Epithelial cell of prostate (primary cell): Measurements from ENCODE around the gene POLE.

ENCODE experiments used
- DNase-seq: peaks from one replicate; pipeline ENCODE4 v3.0.0-alpha.2; 2011; ENCODE audit warnings: low read depth, low spot score
- H3K27ac ChIP-seq: fragments of 450-650 bp; 2 replicates; pipeline ENCODE4 v1.5.1; 2017; ENCODE audit warnings: mild to moderate bottlenecking

The POLE gene

DNA sequence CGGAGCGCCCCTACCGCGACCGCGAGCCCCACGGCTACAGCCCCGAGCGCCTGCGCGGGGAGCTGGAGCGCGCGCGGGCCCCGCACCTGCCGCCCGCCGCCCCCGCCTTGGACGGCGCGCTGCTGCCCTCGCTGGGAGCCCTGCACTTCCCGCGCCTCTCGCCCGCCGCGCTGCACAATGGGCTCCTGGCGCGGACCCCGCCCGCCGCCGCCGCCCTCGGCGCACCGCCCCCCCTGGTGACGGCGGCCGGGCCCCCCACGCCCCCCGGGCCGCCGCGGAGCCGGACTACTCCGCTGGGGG lies 103.8 kb downstream of the POLE start:
- no peak overlapping the region for H3K27ac ChIP-seq
- no peak for DNase-seq

DNA sequence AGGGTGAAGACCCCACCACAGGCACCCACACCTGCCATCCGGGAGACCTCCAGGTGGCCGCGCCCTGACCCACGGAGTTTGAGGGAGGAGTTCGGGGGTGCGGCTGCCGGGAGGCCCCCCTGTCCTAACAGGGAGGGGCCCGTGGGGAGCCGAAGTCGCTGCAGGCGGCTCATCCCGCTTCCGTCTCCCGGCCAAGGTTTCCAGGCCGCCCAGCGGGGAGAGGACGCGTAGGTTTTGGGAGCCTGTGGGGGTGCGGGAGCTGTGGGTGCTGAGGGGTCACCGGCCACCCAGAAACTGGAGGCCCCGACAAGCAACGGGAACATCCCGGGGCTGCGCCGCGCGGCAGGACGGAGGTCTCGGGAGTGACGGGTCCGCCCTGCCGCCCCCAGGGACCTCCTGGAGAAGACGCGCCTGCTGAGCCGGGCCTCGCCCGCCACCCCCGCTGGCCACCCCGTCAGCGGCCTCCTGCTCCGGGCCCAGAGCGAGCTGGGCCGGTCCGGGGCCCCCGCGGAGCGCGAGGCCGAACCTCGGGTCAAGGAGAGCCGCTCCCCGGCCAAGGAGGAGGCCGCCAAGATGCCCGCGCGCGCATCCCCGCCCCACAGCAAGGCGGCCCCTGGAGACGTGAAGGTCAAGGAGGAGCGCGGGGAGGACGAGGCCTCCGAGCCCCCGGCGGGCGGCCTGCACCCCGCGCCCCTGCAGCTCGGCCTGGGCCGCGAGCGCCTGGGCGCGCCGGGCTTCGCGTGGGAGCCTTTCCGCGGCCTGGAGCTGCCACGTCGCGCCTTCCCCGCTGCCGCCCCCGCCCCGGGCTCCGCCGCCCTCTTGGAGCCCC lies 104.3 kb downstream of the POLE start:
- no peak for DNase-seq
- H3K27ac ChIP-seq: no peak overlapping the region

DNA sequence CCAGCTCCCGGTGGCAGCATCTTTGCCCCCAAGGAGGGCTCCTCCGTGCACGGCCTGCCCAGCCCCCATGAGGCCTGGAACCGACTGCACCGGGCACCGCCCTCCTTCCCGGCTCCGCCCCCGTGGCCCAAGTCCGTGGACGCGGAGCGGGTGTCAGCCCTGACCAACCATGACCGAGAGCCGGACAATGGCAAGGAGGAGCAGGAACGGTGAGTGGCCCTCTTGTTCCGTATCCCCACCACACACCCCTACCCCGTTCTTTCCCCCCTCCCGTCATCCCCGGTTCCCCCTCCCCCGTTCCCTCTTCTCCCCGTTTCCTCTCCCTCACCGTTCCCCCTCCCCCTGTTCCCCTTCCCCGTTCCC lies 105.1 kb downstream of the POLE start:
- no peak for DNase-seq
- H3K27ac ChIP-seq: no peak overlapping the region

DNA sequence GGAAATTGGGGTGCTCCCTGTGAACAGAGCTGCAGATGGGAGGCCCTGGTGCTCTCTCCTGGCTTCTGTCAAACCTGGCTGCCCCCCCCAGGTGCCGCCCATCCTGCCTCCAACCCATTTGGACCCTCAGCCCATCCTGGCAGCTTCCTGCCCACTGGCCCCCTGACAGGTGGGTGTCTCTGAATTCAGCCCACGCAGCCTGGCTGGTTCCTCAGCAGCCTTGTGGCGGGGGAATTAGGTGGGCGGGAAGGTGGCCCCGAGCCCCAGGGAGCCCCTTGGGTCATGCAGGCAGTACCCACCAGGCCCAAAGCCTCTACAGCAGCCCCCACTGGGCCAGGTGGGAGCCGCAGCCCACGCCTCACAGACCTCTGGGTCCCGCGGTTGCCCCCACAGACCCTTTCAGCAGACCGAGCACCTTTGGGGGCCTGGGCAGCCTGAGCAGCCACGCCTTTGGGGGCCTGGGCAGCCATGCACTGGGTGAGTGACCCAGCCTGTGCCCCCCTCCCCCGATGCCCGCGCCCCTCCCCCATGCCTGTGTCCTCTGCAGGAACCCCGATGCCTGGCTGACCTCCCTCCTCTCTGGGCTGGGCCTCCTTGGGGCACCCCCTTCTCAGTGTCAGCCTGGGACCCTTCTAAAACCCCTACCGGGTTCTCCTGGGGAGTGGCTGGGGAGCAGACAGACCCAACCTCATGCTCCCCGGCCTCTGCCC lies 105.6 kb downstream of the POLE start:
- no peak for DNase-seq
- H3K27ac ChIP-seq: no peak overlapping the region

DNA sequence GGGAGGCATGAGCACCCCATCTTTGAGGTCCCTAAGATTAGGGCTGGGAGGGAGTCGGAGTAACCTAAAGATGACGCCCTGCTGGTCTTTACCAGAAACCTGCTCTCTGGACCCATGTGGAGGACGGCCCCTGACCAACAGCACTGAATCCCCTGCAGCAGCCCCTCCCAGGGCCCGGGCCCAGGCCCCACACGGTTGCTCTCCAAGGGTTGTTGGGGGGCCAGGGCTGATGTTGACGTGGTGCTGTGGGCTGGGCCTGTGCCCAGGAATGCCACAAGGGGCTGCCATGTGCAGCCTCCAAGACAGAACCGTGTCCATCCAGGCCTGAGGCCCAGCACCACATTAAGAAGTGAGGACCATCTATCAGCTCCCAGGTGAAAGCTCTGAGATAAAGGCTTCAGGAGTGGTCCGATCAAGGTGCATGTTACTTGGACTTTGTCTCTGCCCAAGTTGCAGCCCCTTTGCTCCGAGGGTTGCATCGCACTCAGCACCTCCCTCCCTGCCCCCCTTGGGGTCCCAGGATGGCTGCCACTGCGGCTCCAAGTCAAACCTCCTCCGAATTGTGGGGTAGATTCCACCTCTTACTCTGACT lies 106.3 kb downstream of the POLE start:
- no peak overlapping the region for H3K27ac ChIP-seq
- DNase-seq: no peak

DNA sequence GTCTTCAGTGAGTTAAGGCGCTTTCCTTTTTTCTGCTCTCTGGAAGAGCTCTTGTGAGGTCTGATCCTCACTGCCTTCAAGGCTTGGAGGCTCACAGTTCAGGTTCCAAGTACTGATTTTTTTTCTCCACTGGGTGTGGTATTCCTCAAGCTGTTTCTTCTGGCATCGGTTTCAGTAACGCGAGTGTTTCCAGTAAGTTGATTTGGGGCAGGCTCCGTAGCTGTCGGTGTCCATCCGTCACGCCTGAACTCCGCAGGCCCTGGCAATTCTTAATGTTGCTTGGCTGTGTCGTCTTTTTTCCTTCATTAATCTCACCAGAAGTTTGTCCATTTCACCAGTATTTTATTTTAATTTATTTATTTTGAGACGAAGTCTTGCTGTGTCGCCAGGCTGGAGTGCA lies 107.4 kb downstream of the POLE start:
- H3K27ac ChIP-seq: no peak overlapping the region
- no peak for DNase-seq

DNA sequence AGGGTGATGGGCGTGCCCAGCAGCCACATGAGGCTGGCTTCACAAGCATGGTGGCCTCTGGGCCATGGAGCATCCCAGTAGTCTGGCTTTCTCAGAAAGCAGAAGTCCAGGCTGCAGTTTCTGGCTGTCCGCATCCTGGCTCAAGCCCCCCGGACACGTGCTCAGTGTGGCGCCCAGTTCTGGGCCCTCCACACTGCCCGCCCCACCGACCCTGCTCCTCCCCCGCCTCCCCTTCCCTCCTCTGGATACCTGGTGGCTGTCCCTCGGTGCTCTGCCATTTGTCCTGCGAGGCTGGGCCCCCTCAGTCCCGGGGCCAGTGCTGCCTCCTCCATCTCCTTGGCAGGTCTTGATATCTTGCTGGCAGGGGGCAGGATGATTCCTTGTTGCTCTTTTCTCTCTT lies 108.3 kb downstream of the POLE start:
- H3K27ac ChIP-seq: no peak overlapping the region
- no peak for DNase-seq

DNA sequence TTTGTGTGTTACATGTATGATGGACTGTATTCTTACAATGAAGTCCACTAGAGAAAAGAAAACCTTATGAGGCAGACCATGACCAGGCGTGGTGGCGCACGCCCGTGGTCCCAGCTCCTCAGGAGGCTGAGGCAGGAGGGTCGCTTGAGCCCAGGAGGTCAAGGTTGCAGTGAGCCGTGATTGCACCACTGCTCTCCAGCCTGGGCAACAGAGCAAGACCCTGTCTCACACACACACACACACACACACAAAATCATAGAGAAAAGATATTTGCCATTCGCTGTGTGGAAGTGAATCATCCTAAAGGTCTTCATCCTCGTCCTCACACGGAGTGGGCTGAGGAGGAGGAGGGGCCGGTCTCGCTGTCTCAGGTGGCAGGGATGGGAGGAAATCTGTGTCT lies 109.0 kb downstream of the POLE start:
- H3K27ac ChIP-seq: no peak overlapping the region
- DNase-seq: no peak

DNA sequence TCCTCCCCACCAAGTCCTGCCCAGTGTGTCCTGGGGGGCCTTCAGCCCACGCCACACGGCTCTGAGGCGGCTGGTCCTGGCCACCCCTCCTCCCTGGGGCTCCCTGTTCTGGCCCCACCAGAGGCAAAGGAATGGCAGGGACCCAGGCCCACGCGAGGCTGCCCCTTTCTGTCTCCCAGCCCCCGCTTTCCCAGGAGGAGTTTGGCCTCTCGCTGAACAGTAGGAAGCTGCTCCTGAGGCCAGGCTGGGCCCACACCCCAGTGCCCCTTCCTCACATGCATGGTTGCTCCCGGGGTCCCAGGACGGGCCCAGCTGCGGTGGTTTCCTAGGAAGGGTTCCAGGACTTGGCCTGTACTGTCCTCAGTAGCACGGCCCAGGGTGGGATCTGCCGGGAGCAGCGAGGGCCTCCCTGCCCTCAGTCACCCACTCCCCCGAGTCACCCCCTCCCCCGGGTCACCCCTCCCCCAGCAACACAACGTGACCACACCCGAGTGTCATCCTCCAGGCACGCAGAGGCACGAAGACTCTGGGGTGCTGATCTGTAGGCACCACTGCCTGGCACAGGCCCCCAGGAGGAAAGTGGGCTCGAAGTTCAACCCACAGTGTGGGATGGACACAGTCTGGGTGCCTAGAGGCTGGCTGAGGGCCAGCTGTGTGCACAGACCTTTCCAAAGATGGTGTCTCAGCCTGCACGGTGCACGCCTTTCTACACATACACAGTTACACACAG lies 109.8 kb downstream of the POLE start:
- DNase-seq: no peak
- no peak overlapping the region for H3K27ac ChIP-seq

DNA sequence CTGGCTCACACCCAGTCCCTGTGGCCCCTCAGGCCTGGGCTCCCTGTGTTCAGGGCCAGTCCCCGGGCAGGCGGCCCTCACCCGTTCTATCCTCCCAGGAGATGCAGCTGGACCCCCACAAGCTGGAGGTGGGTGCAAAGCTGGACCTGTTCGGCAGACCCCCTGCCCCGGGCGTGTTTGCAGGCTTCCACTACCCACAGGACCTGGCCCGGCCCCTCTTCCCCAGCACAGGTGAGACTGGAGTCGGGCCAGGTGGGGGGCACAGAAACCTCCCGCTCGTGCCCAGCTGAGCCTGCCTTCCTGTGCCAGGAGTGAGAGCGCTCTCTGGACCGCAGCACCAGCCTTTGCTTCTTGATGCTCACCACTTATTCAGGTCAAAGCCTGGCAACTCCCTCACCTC lies 110.4 kb downstream of the POLE start:
- H3K27ac ChIP-seq: no peak overlapping the region
- DNase-seq: no peak

DNA sequence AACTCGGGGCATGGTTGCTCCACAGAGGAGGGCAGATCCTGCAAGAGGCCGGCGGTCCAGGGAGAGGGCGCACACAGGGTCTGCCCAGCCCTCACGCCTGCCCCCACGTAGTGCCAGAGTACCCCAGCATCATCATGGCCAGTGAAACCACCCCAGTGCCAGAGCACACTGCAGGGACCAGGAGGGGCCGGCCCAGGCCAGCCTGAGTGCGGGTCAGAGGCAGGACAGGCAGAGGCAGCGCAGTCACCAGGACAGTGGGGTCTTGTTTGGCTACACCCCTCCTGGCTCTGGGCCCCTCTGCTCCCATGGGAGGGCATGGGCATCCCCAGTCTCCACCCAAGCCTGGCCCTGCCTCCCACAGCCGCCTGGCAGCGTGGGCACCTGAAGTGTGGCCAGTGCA lies 111.5 kb downstream of the POLE start:
- no peak for DNase-seq
- H3K27ac ChIP-seq: no peak overlapping the region

DNA sequence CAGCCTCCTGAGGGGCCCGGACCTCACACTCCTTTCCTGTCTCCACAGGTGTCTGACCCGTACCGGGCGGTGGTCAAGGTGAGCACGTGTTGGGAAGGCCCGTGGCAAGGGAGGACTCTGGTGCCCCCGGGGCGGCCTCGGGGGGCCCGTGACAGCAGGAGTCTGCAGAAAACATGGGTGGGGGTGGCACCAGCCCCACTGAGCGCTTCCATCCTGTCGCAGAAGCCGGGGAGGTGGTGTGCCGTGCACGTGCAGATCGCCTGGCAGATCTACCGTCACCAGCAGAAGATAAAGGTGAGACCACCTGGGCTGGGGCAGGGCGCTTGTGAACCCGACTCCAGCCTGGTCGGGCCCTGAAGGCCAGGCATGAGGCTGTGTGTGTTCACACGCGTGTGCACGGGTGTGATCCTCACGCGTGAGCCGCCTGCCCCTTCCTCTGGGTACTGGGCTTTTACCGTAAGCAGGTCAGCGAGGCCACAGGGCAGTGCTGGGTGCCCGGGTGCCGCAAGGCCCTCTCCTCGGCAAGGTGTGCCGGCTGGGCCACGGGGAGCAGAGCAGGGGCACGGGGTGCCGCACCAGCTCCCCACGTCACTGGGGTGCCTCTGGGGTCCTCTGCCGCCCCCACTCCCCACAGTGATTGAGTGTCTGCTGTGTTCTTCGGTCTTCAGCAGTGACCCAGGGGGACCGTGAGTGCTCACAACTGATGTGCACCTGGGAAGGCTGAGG lies 112.7 kb downstream of the POLE start:
- no peak for DNase-seq
- no peak overlapping the region for H3K27ac ChIP-seq
